H1 (cell line): Measurements from ENCODE around the gene MRPL17. TPM values are rescaled to one million over a fixed set of nuclear protein-coding genes. Genes with fewer than 3 reads are reported as not detected.

ENCODE experiments used
- CTCF ChIA-PET: fragments of 300-600 bp; sonication (Branson Sonifier 250); formaldehyde crosslinking; loops from one replicate; lab custom pipeline; 2021; ENCODE audit not compliant: partially characterized antibody; lab: Charles Lee
- POLR2A ChIA-PET: fragments of 300-600 bp; sonication (Branson Sonifier 250); formaldehyde crosslinking; loops from one replicate; lab custom pipeline; 2021; ENCODE audit warnings: inconsistent platforms; ENCODE audit not compliant: partially characterized antibody; lab: Charles Lee
- DNase-seq, 2 experiments: peaks; one replicate each; pipeline versions ENCODE4 v3.0.0 to v3.0.0-alpha.2; 2010 to 2022; ENCODE audit warnings: low spot score in 2 of 2, low read depth in 1 of 2, mixed read lengths in 1 of 2
- FAIRE-seq: peaks from 2 replicates; lab custom pipeline; 2011; peaks lifted over from hg19 to GRCh38; lab: Jason Lieb, UNC
- H2AFZ ChIP-seq: 2 replicates; pipeline ENCODE4 v1.8.1; 2012; ENCODE audit warnings: low read length, inconsistent platforms
- H2AK5ac ChIP-seq: 2 replicates; pipeline ENCODE4 v1.6.1; 2013; ENCODE audit warnings: low read depth, low read length
- H2BK120ac ChIP-seq: replicated peaks from 2 replicates; pipeline ENCODE3; 2013; ENCODE audit warnings: low read depth, low read length, inconsistent platforms
- H2BK12ac ChIP-seq: 2 replicates; pipeline ENCODE4 v1.6.1; 2013; ENCODE audit warnings: low read depth, low read length
- H2BK15ac ChIP-seq: 2 replicates; pipeline ENCODE4 v1.6.1; 2013; ENCODE audit warnings: low read length
- H2BK20ac ChIP-seq: 2 replicates; pipeline ENCODE4 v1.6.1; 2013; ENCODE audit warnings: low read length
- H2BK5ac ChIP-seq: 2 replicates; pipeline ENCODE4 v1.6.1; 2013; ENCODE audit warnings: low read depth, low read length
- H3K14ac ChIP-seq: 2 replicates; pipeline ENCODE4 v1.6.1; 2013; ENCODE audit warnings: inconsistent platforms; ENCODE audit not compliant: insufficient read length
- H3K18ac ChIP-seq: 2 replicates; pipeline ENCODE4 v1.6.1; 2013; ENCODE audit warnings: low read length; ENCODE audit errors: extremely low read depth
- H3K23ac ChIP-seq: 2 replicates; pipeline ENCODE4 v1.6.1; 2013; ENCODE audit warnings: inconsistent platforms; ENCODE audit not compliant: insufficient read length
- H3K23me2 ChIP-seq: 2 replicates; pipeline ENCODE4 v1.6.1; 2013; ENCODE audit warnings: low read depth, low read length
- H3K27ac ChIP-seq: 2 replicates; pipeline ENCODE4 v1.6.1; 2011; ENCODE audit warnings: low read depth, low read length, inconsistent platforms
- H3K27me3 ChIP-seq, 4 experiments: replicated peaks in 1 of 4; 1 replicate in 1 of 4; 2 replicates in 3 of 4; pipeline versions ENCODE4 v1.6.1 to v1.8.1; 2011 to 2013; ENCODE audit warnings: low read length in 3 of 4, mild to moderate bottlenecking in 3 of 4, inconsistent platforms in 2 of 4, mixed read lengths in 2 of 4, moderate library complexity in 1 of 4; ENCODE audit not compliant: control insufficient read depth in 3 of 4, insufficient read depth in 3 of 4; ENCODE audit errors: extremely low read depth in 1 of 4
- H3K36me3 ChIP-seq, 4 experiments: 2 replicates each; pipeline versions ENCODE4 v1.6.1 to v1.8.1; 2011 to 2013; ENCODE audit warnings: mild to moderate bottlenecking in 4 of 4, low read length in 3 of 4, moderate library complexity in 2 of 4, control low read depth in 1 of 4, inconsistent platforms in 1 of 4; ENCODE audit not compliant: insufficient read depth in 4 of 4, control insufficient read depth in 2 of 4
- H3K4ac ChIP-seq: replicated peaks from 2 replicates; pipeline ENCODE3; 2013; ENCODE audit warnings: low read length, low read depth, mixed read lengths, inconsistent platforms; ENCODE audit not compliant: insufficient read length
- H3K4me1 ChIP-seq, 4 experiments: replicated peaks in 1 of 4; 1 replicate in 1 of 4; 2 replicates in 3 of 4; pipeline versions ENCODE4 v1.6.1 to v1.8.1; 2011 to 2013; ENCODE audit warnings: low read length in 3 of 4, inconsistent platforms in 2 of 4, mixed read lengths in 1 of 4; ENCODE audit not compliant: insufficient read depth in 4 of 4, control insufficient read depth in 3 of 4
- H3K4me2 ChIP-seq, 2 experiments: 2 replicates each; pipeline versions ENCODE4 v1.6.1 to v1.8.1; 2011 to 2013; ENCODE audit warnings: low read depth in 2 of 2, low read length in 2 of 2, control low read depth in 1 of 2, inconsistent platforms in 1 of 2, mild to moderate bottlenecking in 1 of 2; ENCODE audit not compliant: insufficient read depth in 1 of 2
- H3K4me3 ChIP-seq, 4 experiments: fragments of 200-600, 300-600 bp in 1 of 4; sonication (generic), shearing (Covaris generic), sonication (Bioruptor Twin) in 1 of 4; 2 replicates each; pipeline versions ENCODE4 v1.5.1 to v1.8.1; 2011 to 2016; ENCODE audit warnings: low read length in 4 of 4, low read depth in 3 of 4, control low read depth in 2 of 4, inconsistent platforms in 2 of 4, mild to moderate bottlenecking in 2 of 4, mixed read lengths in 1 of 4, moderate library complexity in 1 of 4; ENCODE audit not compliant: insufficient read depth in 2 of 4; ENCODE audit errors: extremely low read depth in 1 of 4
- H3K56ac ChIP-seq: replicated peaks from 2 replicates; pipeline ENCODE3; 2013; ENCODE audit warnings: low read depth, mild to moderate bottlenecking, mixed read lengths, low read length, inconsistent platforms; ENCODE audit not compliant: insufficient read length
- H3K79me1 ChIP-seq: 2 replicates; pipeline ENCODE4 v1.6.1; 2013; ENCODE audit warnings: low read depth, low read length, control low read depth
- H3K79me2 ChIP-seq, 2 experiments: 2 replicates each; pipeline versions ENCODE4 v1.6.1 to v1.8.1; 2012 to 2013; ENCODE audit warnings: low read length in 2 of 2, mild to moderate bottlenecking in 2 of 2, inconsistent platforms in 1 of 2; ENCODE audit not compliant: insufficient read depth in 2 of 2, control insufficient read depth in 1 of 2
- H3K9ac ChIP-seq, 4 experiments: replicated peaks in 1 of 4; 1 replicate in 1 of 4; 2 replicates in 3 of 4; pipeline versions ENCODE4 v1.6.1 to v1.8.1; 2011 to 2013; ENCODE audit warnings: low read depth in 3 of 4, low read length in 3 of 4, control low read depth in 2 of 4, mild to moderate bottlenecking in 2 of 4, moderate library complexity in 2 of 4, inconsistent platforms in 1 of 4; ENCODE audit errors: extremely low read depth in 1 of 4
- H3K9me3 ChIP-seq, 2 experiments: 2 replicates each; pipeline versions ENCODE4 v1.6.1 to v1.8.1; 2012 to 2013; ENCODE audit warnings: mild to moderate bottlenecking in 2 of 2, moderate library complexity in 2 of 2, control low read depth in 1 of 2, inconsistent platforms in 1 of 2, low read depth in 1 of 2, low read length in 1 of 2, mixed read lengths in 1 of 2; ENCODE audit not compliant: insufficient read depth in 2 of 2
- H4K20me1 ChIP-seq, 2 experiments: replicated peaks in 1 of 2; 2 replicates each; pipeline versions ENCODE3 to v1.8.1; 2011 to 2013; ENCODE audit warnings: inconsistent platforms in 2 of 2, low read length in 2 of 2, mild to moderate bottlenecking in 1 of 2; ENCODE audit not compliant: insufficient read depth in 2 of 2, control insufficient read depth in 1 of 2
- H4K5ac ChIP-seq: 2 replicates; pipeline ENCODE4 v1.6.1; 2013; ENCODE audit warnings: low read length, low read depth, mixed read lengths, inconsistent platforms; ENCODE audit not compliant: insufficient read length
- H4K8ac ChIP-seq: 2 replicates; pipeline ENCODE4 v1.8.0; 2013; ENCODE audit warnings: mild to moderate bottlenecking, moderate library complexity, low read length, inconsistent platforms; ENCODE audit not compliant: insufficient read depth; ENCODE audit errors: extremely low read depth
- H4K91ac ChIP-seq: replicated peaks from 2 replicates; pipeline ENCODE3; 2013; ENCODE audit warnings: low read length, mixed read lengths, inconsistent platforms; ENCODE audit not compliant: insufficient read length
- BACH1 ChIP-seq: IDR thresholded peaks from 2 replicates; pipeline ENCODE4 v1.6.1; 2012; ENCODE audit warnings: low read length, improper control_type of control experiment
- CEBPB ChIP-seq: IDR thresholded peaks from 2 replicates; pipeline ENCODE4 v1.6.1; 2012; ENCODE audit warnings: low read depth, low read length
- GTF2F1 ChIP-seq: IDR thresholded peaks from 2 replicates; pipeline ENCODE4 v1.6.1; 2012; ENCODE audit warnings: low read depth, low read length, improper control_type of control experiment, borderline replicate concordance
- HDAC6 ChIP-seq: IDR thresholded peaks from one replicate; pipeline ENCODE4 v1.7.1; 2012; ENCODE audit warnings: low read depth, mild to moderate bottlenecking, inconsistent platforms, low read length, moderate library complexity
- JUND ChIP-seq: IDR thresholded peaks from 2 replicates; pipeline ENCODE4 v1.6.1; 2011; ENCODE audit warnings: mild to moderate bottlenecking, improper control_type of control experiment, low read length
- MAX ChIP-seq: IDR thresholded peaks from 2 replicates; pipeline ENCODE4 v1.6.1; 2012; ENCODE audit warnings: inconsistent platforms
- POU5F1 ChIP-seq: IDR thresholded peaks from 2 replicates; pipeline ENCODE4 v1.6.1; 2011; ENCODE audit warnings: low read depth, mild to moderate bottlenecking, low read length, moderate library complexity
- RFX5 ChIP-seq: IDR thresholded peaks from 2 replicates; pipeline ENCODE4 v1.6.1; 2011; ENCODE audit warnings: low read depth, low read length, improper control_type of control experiment, borderline replicate concordance
- SIX5 ChIP-seq: IDR thresholded peaks from 2 replicates; pipeline ENCODE4 v1.6.1; 2011; ENCODE audit warnings: mild to moderate bottlenecking, low read depth, low read length
- TAF1 ChIP-seq: IDR thresholded peaks from 2 replicates; pipeline ENCODE4 v1.6.1; 2011; ENCODE audit warnings: mild to moderate bottlenecking, low read depth, low read length
- TBP ChIP-seq: IDR thresholded peaks from 2 replicates; pipeline ENCODE4 v1.6.1; 2011; ENCODE audit warnings: low read depth, low read length, improper control_type of control experiment
- TCF12 ChIP-seq: IDR thresholded peaks from 2 replicates; pipeline ENCODE4 v1.6.1; 2011; ENCODE audit warnings: low read depth, mild to moderate bottlenecking, low read length
- YY1 ChIP-seq: IDR thresholded peaks from 2 replicates; pipeline ENCODE4 v1.6.1; 2011; ENCODE audit warnings: low read depth, mild to moderate bottlenecking, low read length
- polyA plus RNA-seq, 7 experiments: library from polyadenylated mRNA; depleted of rRNA in 3 of 7; stranded (reverse) in 5 of 7; unstranded in 2 of 7; fragments of >200 nt in 5 of 7; fragments of 200-250 nt in 2 of 7; gene quantifications; 1 replicate in 5 of 7; 2 replicates in 1 of 7; 4 replicates in 1 of 7; pipeline versions ENCODE4 v1.2.1 to v1.2.3, GENCODE V29; 2011 to 2013; ENCODE audit warnings: missing spikeins in 2 of 7, mixed read lengths in 2 of 7
- total RNA-seq: library from RNA; stranded (reverse); fragmentation: NEBNext Ultra II Directional; extraction: Animal tissue kit (Norgen Biotek cat#: 25700); gene quantifications from 2 replicates; pipeline ENCODE4 v1.2.1, GENCODE V29; 2021
- TF ChIP-seq, protein P1 (sequence below): IDR thresholded peaks from 2 replicates; pipeline ENCODE4 v1.6.1; 2011; ENCODE audit warnings: low read length, improper control_type of control experiment
- TF ChIP-seq, protein P2 (sequence below): IDR thresholded peaks from 2 replicates; pipeline ENCODE4 v1.6.1; 2012; ENCODE audit warnings: inconsistent platforms

MRPL17 gene
- total and polyA plus RNA-seq, 2 of the 8 experiments (the other 6 are each of a cell fraction or from before 2014, with no cell fraction given), result 55.7 to 70.5 TPM

- Histone ChIP-seq H3K4me2 (no peak overlapping the region), H2BK15ac (peak overlapping the region; percentile 1), H3K4me1 (peaks cover 0 to 7% (median 6%) of the 10 kb centered on the region in 4 experiments; a peak in 4 of 7 replicates), H3K36me3 (no peaks in the 10 kb centered on the region), H4K8ac (no peak overlapping the region), H2BK20ac (no peak overlapping the region), H2AFZ (no peak overlapping the region), H3K9me3 (no peaks in the 10 kb centered on the region), H2BK120ac (no peak overlapping the region), H3K9ac (no peak overlapping the region), H3K79me2 (no peaks in the 10 kb centered on the region), H4K5ac (no peak overlapping the region), H3K56ac (no peak overlapping the region), H3K18ac (no peak overlapping the region), H3K27ac (no peak overlapping the region), H4K91ac (no peak overlapping the region), H3K4me3 (no peak overlapping the region), H3K79me1 (no peaks in the 10 kb centered on the region), H2BK12ac (no peak overlapping the region), H2AK5ac (no peak overlapping the region), H3K14ac (no peak overlapping the region), H2BK5ac (no peak overlapping the region), H3K4ac (no peak overlapping the region), H3K27me3 (peaks cover 1 to 34% (median 30%) of the 10 kb centered on the region in 4 experiments), H3K23ac (no peak overlapping the region), H3K23me2 (peaks cover 9% of the 10 kb centered on the region), H4K20me1 (peaks cover 0 to 1% of the 10 kb centered on the region in 2 experiments)
- DNase-seq, result peak in 1 of 2 experiments; percentile 7
- ChIA-PET CTCF (interaction anchor here (0.9 to 4.9 kb wide), 7 partner anchors 9 to 296 kb away, joined by 3 to 36 read pairs (median 4); no protein-coding TSS in a partner anchor), POLR2A (interaction anchor here (1.2 to 1.4 kb wide), 2 partner anchors 8 to 40 kb away, joined by 3 read pairs; partner anchors contain the start of gene TPP1)
- FAIRE-seq, result no peak
- TF ChIP-seq JUND, result no peak
- no peak for TF ChIP-seq TBP
- TF ChIP-seq TAF1, result no peak
- no peak for TF ChIP-seq MAX
- TF ChIP-seq, protein P1, sequence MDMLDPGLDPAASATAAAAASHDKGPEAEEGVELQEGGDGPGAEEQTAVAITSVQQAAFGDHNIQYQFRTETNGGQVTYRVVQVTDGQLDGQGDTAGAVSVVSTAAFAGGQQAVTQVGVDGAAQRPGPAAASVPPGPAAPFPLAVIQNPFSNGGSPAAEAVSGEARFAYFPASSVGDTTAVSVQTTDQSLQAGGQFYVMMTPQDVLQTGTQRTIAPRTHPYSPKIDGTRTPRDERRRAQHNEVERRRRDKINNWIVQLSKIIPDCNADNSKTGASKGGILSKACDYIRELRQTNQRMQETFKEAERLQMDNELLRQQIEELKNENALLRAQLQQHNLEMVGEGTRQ, result no peak
- TF ChIP-seq, protein P2, sequence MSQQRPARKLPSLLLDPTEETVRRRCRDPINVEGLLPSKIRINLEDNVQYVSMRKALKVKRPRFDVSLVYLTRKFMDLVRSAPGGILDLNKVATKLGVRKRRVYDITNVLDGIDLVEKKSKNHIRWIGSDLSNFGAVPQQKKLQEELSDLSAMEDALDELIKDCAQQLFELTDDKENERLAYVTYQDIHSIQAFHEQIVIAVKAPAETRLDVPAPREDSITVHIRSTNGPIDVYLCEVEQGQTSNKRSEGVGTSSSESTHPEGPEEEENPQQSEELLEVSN, result no peak
- no peak for TF ChIP-seq GTF2F1
- TF ChIP-seq SIX5, result no peak
- TF ChIP-seq BACH1, result no peak
- no peak for TF ChIP-seq HDAC6
- TF ChIP-seq POU5F1, result no peak
- TF ChIP-seq YY1, result no peak
- no peak for TF ChIP-seq RFX5
- no peak for TF ChIP-seq TCF12
- no peak for TF ChIP-seq CEBPB
Observed at GRCh38 chr11:6658647-6659046, 24.5 kb downstream of the MRPL17 start.
